Measurements from ENCODE around the gene KRT72.

Gene KRT72

GRCh38 chr12:52578469-52578868 lies 22.8 kb downstream of the KRT72 start:
- DNase-seq (ENCODE audit: low spot score) = no peak

- no peak for DNase-seq (ENCODE audit: low spot score)
Measured at GRCh38 chr12:52577316-52577715, 23.9 kb downstream of the KRT72 start.

- no peak for DNase-seq (ENCODE audit: low spot score)
Measured at GRCh38 chr12:52575948-52576347, 25.3 kb downstream of the KRT72 start.

GRCh38 chr12:52575256-52575655 lies 26.0 kb downstream of the KRT72 start:
- no peak for DNase-seq (ENCODE audit: low spot score)

GRCh38 chr12:52573743-52574142 lies 27.5 kb downstream of the KRT72 start, which contains the start of gene KRT74:
Gene KRT74 (minus strand): TSS chr12:52573843. CDS start chr12:52573777, 66 bp downstream.
- DNase-seq (ENCODE audit: low spot score) = no peak

GRCh38 chr12:52573306-52573705 lies 28.0 kb downstream of the KRT72 start:
- DNase-seq (ENCODE audit: low spot score) = no peak

GRCh38 chr12:52570511-52570910 lies 30.8 kb downstream of the KRT72 start:
- DNase-seq (ENCODE audit: low spot score) = no peak

- DNase-seq (ENCODE audit: low spot score) = no peak
Measured at GRCh38 chr12:52568111-52568510, 33.2 kb downstream of the KRT72 start.

- no peak for DNase-seq (ENCODE audit: low spot score)
Measured at GRCh38 chr12:52566847-52567291, 34.4 kb downstream of the KRT72 start.

GRCh38 chr12:52564582-52564981 lies 36.7 kb downstream of the KRT72 start:
- no peak for DNase-seq (ENCODE audit: low spot score)

- peak; percentile 33 for DNase-seq (ENCODE audit: low spot score)
Measured at GRCh38 chr12:52561880-52562449, 39.3 kb downstream of the KRT72 start.

GRCh38 chr12:52559979-52560378 lies 41.3 kb downstream of the KRT72 start:
- DNase-seq (ENCODE audit: low spot score) = no peak

- DNase-seq (ENCODE audit: low spot score) = no peak
Measured at GRCh38 chr12:52558781-52559445, 42.4 kb downstream of the KRT72 start.

- DNase-seq (ENCODE audit: low spot score) = no peak
Measured at GRCh38 chr12:52557476-52557875, 43.8 kb downstream of the KRT72 start.

GRCh38 chr12:52555577-52555976 lies 45.7 kb downstream of the KRT72 start:
- DNase-seq (ENCODE audit: low spot score) = no peak

- DNase-seq (ENCODE audit: low spot score) = no peak
Measured at GRCh38 chr12:52552681-52553195, 48.5 kb downstream of the KRT72 start, which contains the start of gene KRT71. Gene KRT71 (minus strand): TSS chr12:52553145. CDS start chr12:52553077, 68 bp downstream.

- DNase-seq (ENCODE audit: low spot score) = no peak
Measured at GRCh38 chr12:52552055-52552454, 49.2 kb downstream of the KRT72 start.

GRCh38 chr12:52551216-52551865 lies 49.9 kb downstream of the KRT72 start:
- no peak for DNase-seq (ENCODE audit: low spot score)

GRCh38 chr12:52546126-52546525 lies 55.1 kb downstream of the KRT72 start:
- no peak for DNase-seq (ENCODE audit: low spot score)

- peak; percentile 86 for DNase-seq (ENCODE audit: low spot score)
Measured at GRCh38 chr12:52543985-52544883, 57.0 kb downstream of the KRT72 start.

GRCh38 chr12:52542785-52543318 lies 58.4 kb downstream of the KRT72 start:
- no peak for DNase-seq (ENCODE audit: low spot score)

- DNase-seq (ENCODE audit: low spot score) = no peak
Measured at GRCh38 chr12:52542157-52542556, 59.1 kb downstream of the KRT72 start.

All from AG20443 (cell line).